NCI-H2196 (cell line): Measurements from ENCODE around the gene STK11.

Experiments
- DNase-seq: peaks from one replicate; lab custom pipeline; 2025; ENCODE audit not compliant: unreplicated experiment; lab: John Stamatoyannopoulos, UW

STK11 gene

GRCh38 chr19:1249990-1250436 is 44.4 kb downstream of the STK11 start:
- DNase-seq, result no peak

- DNase-seq, result peak; percentile 47
These were observed 45.1 kb downstream of the STK11 start for GRCh38 chr19:1250437-1251260.

- DNase-seq, result peak; percentile 57
These were observed 46.0 kb downstream of the STK11 start for GRCh38 chr19:1251330-1252220.

- peak; percentile 83 for DNase-seq
These were observed 46.7 kb downstream of the STK11 start for GRCh38 chr19:1252221-1252820.

- peak; percentile 96 for DNase-seq
These were observed 47.4 kb downstream of the STK11 start for GRCh38 chr19:1252821-1253513.

- DNase-seq, result no peak
These were observed 48.0 kb downstream of the STK11 start for GRCh38 chr19:1253514-1254080.

- DNase-seq, result no peak
These were observed 48.5 kb downstream of the STK11 start for GRCh38 chr19:1254081-1254527.

GRCh38 chr19:1254530-1255185 is 49.1 kb downstream of the STK11 start:
- no peak for DNase-seq

- no peak for DNase-seq
These were observed 49.9 kb downstream of the STK11 start for GRCh38 chr19:1255186-1256161.

- no peak for DNase-seq
These were observed 51.3 kb downstream of the STK11 start for GRCh38 chr19:1256646-1257474.

- DNase-seq, result no peak
These were observed 52.0 kb downstream of the STK11 start for GRCh38 chr19:1257475-1258162.

- DNase-seq, result no peak
These were observed 52.5 kb downstream of the STK11 start for GRCh38 chr19:1258163-1258492.

GRCh38 chr19:1258707-1259205 is 53.2 kb downstream of the STK11 start:
- DNase-seq, result no peak

GRCh38 chr19:1259206-1259875 is 53.8 kb downstream of the STK11 start:
- DNase-seq, result no peak

GRCh38 chr19:1259876-1260748 is 54.5 kb downstream of the STK11 start:
- DNase-seq, result no peak
